IMR-90 (cell line): ENCODE results near the gene ANO4. TPM values are rescaled to one million over a fixed set of nuclear protein-coding genes. Genes with fewer than 3 reads are reported as not detected.

Source experiments
- ATAC-seq: fragments of 200-7000 bp; cut with Tn5 transposase; 2 replicates; pipeline ENCODE4 v1.9.1; 2020; ENCODE audit warnings: low read depth, mild to moderate bottlenecking, moderate library complexity
- BruUV-seq: library from RNA; stranded (reverse); fragments of 400-500 nt; replicated peaks from 2 replicates; lab custom pipeline; 2021; lab: Mats Ljungman, UMichigan
- CTCF ChIA-PET: fragments of 300-600 bp; formaldehyde crosslinking; extraction: SDS; loops from one replicate; lab custom pipeline; 2021; ENCODE audit warnings: antibody characterized with exemption; lab: Yijun Ruan, JAX
- POLR2A ChIA-PET: fragments of 300-600 bp; sonication (Branson Sonifier 250); formaldehyde crosslinking; loops from one replicate; lab custom pipeline; 2022; ENCODE audit warnings: antibody characterized with exemption; ENCODE audit not compliant: unreplicated experiment; lab: Charles Lee
- DNase-seq: peaks from one replicate; pipeline ENCODE4 v3.0.0; 2013
- H2AFZ ChIP-seq: replicated peaks from 2 replicates; pipeline ENCODE3; 2013; ENCODE audit warnings: low read length, mild to moderate bottlenecking; ENCODE audit not compliant: poor library complexity
- H2AK5ac ChIP-seq: 2 replicates; pipeline ENCODE4 v1.6.1; 2013; ENCODE audit warnings: low read depth, low read length, inconsistent platforms
- H2AK9ac ChIP-seq: replicated peaks from 2 replicates; pipeline ENCODE3; 2013; ENCODE audit warnings: mild to moderate bottlenecking, low read depth, low read length, moderate library complexity; ENCODE audit not compliant: poor library complexity
- H2BK120ac ChIP-seq: 2 replicates; pipeline ENCODE4 v1.6.1; 2013; ENCODE audit warnings: low read depth, low read length, inconsistent platforms
- H2BK15ac ChIP-seq: 3 replicates; pipeline ENCODE4 v1.6.1; 2013; ENCODE audit warnings: low read depth, low read length, inconsistent platforms
- H2BK20ac ChIP-seq: 2 replicates; pipeline ENCODE4 v1.6.1; 2013; ENCODE audit warnings: low read depth, mild to moderate bottlenecking, inconsistent platforms, low read length, moderate library complexity
- H2BK5ac ChIP-seq: 2 replicates; pipeline ENCODE4 v1.6.1; 2013; ENCODE audit warnings: mild to moderate bottlenecking, low read depth, low read length, inconsistent platforms; ENCODE audit not compliant: poor library complexity, severe bottlenecking
- H3K14ac ChIP-seq: replicated peaks from 2 replicates; pipeline ENCODE4 v1.6.1; 2013; ENCODE audit warnings: low read depth, low read length, inconsistent platforms
- H3K18ac ChIP-seq: 2 replicates; pipeline ENCODE4 v1.6.1; 2013; ENCODE audit warnings: low read depth, low read length, control low read depth
- H3K23ac ChIP-seq: 2 replicates; pipeline ENCODE4 v1.6.1; 2013; ENCODE audit warnings: low read depth, low read length, inconsistent platforms
- H3K27ac ChIP-seq: 2 replicates; pipeline ENCODE4 v1.5.1; 2013; ENCODE audit warnings: mild to moderate bottlenecking, control low read depth, low read length; ENCODE audit not compliant: insufficient read depth
- H3K27me3 ChIP-seq: 2 replicates; pipeline ENCODE4 v1.6.1; 2013; ENCODE audit warnings: low read length; ENCODE audit not compliant: control insufficient read depth, insufficient read depth
- H3K36me3 ChIP-seq: 2 replicates; pipeline ENCODE4 v1.6.1; 2013; ENCODE audit warnings: low read length, mixed read lengths; ENCODE audit not compliant: control insufficient read depth, insufficient read depth
- H3K4ac ChIP-seq: 2 replicates; pipeline ENCODE4 v1.6.1; 2013; ENCODE audit warnings: low read depth, low read length, inconsistent platforms
- H3K4me1 ChIP-seq: 2 replicates; pipeline ENCODE4 v1.6.1; 2013; ENCODE audit warnings: low read length, mixed read lengths; ENCODE audit not compliant: control insufficient read depth, insufficient read depth
- H3K4me2 ChIP-seq: 2 replicates; pipeline ENCODE4 v1.6.1; 2013; ENCODE audit warnings: low read depth, mild to moderate bottlenecking, control low read depth, low read length, moderate library complexity
- H3K4me3 ChIP-seq: 2 replicates; pipeline ENCODE4 v1.5.1; 2013; ENCODE audit warnings: low read depth, mild to moderate bottlenecking, control low read depth, low read length, moderate library complexity; ENCODE audit not compliant: insufficient read depth
- H3K56ac ChIP-seq: 2 replicates; pipeline ENCODE4 v1.6.1; 2013; ENCODE audit warnings: low read length, inconsistent platforms; ENCODE audit not compliant: insufficient read depth; ENCODE audit errors: extremely low read depth
- H3K79me1 ChIP-seq, 2 experiments: 2 replicates each; pipeline ENCODE4 v1.6.1; 2013; ENCODE audit warnings: low read length in 2 of 2, inconsistent platforms in 1 of 2, low read depth in 1 of 2
- H3K9ac ChIP-seq: 2 replicates; pipeline ENCODE4 v1.6.1; 2013; ENCODE audit warnings: low read depth, low read length, control low read depth
- H3K9me1 ChIP-seq: 2 replicates; pipeline ENCODE4 v1.6.1; 2013; ENCODE audit warnings: low read length, inconsistent platforms; ENCODE audit not compliant: insufficient read depth
- H3K9me3 ChIP-seq: 2 replicates; pipeline ENCODE4 v1.6.1; 2013; ENCODE audit warnings: low read length; ENCODE audit not compliant: control insufficient read depth, insufficient read depth
- H4K20me1 ChIP-seq: 2 replicates; pipeline ENCODE4 v1.6.1; 2013; ENCODE audit warnings: low read length, inconsistent platforms; ENCODE audit not compliant: insufficient read depth
- H4K5ac ChIP-seq: 2 replicates; pipeline ENCODE4 v1.6.1; 2013; ENCODE audit warnings: mild to moderate bottlenecking, low read depth, low read length, control low read depth
- H4K8ac ChIP-seq, 2 experiments: 2 replicates each; pipeline ENCODE4 v1.6.1; 2013; ENCODE audit warnings: low read depth in 2 of 2, low read length in 2 of 2, control low read depth in 1 of 2, inconsistent platforms in 1 of 2
- H4K91ac ChIP-seq: 2 replicates; pipeline ENCODE4 v1.6.1; 2013; ENCODE audit warnings: low read depth, low read length, inconsistent platforms; ENCODE audit not compliant: insufficient read depth
- CEBPB ChIP-seq: IDR thresholded peaks from 2 replicates; pipeline ENCODE4 v1.6.1; 2012; ENCODE audit warnings: low read depth, low read length, improper control_type of control experiment
- CHD1 ChIP-seq: IDR thresholded peaks from 2 replicates; pipeline ENCODE4 v1.6.1; 2012; ENCODE audit warnings: low read depth, low read length, improper control_type of control experiment
- FOS ChIP-seq: fragments of 150-350 bp; IDR thresholded peaks from 2 replicates; pipeline ENCODE4 v1.6.1; 2016; ENCODE audit warnings: low read depth, low read length
- MXI1 ChIP-seq: IDR thresholded peaks from 2 replicates; pipeline ENCODE4 v1.6.1; 2012; ENCODE audit warnings: low read depth, mild to moderate bottlenecking, low read length, moderate library complexity, borderline replicate concordance
- NFE2L2 ChIP-seq: fragments of 150-350 bp; IDR thresholded peaks from 2 replicates; pipeline ENCODE4 v1.6.1; 2016; ENCODE audit warnings: low read depth, mild to moderate bottlenecking, low read length
- POLR2A ChIP-seq: IDR thresholded peaks from 2 replicates; pipeline ENCODE4 v1.6.1; 2012; ENCODE audit warnings: mild to moderate bottlenecking, low read depth, low read length
- RAD21 ChIP-seq: IDR thresholded peaks from 2 replicates; pipeline ENCODE4 v1.6.1; 2012; ENCODE audit warnings: low read length, improper control_type of control experiment
- RCOR1 ChIP-seq: IDR thresholded peaks from 2 replicates; pipeline ENCODE4 v1.6.1; 2012; ENCODE audit warnings: mild to moderate bottlenecking, low read length, improper control_type of control experiment; ENCODE audit not compliant: insufficient replicate concordance
- SMC3 ChIP-seq: fragments of 150-350 bp; IDR thresholded peaks from 2 replicates; pipeline ENCODE4 v1.6.1; 2016; ENCODE audit warnings: low read depth, mild to moderate bottlenecking, antibody characterized with exemption, low read length, moderate library complexity
- WGBS, 2 experiments: methylation state at CpG; one replicate each; pipeline versions ENCODE4 v1.1.5 to v1.1.7; 2013; ENCODE audit warnings: missing lambda C conversion rate in 2 of 2; ENCODE audit not compliant: insufficient read length in 1 of 2; ENCODE audit errors: extremely low coverage in 2 of 2; 5-methylcytosine and 5-hydroxymethylcytosine counted together
- dilution Hi-C: fragments of 300-500 bp; cut with HindIII; formaldehyde crosslinking; loops from one replicate; pipeline ENCODE4 v1.14.3; 2018; ENCODE audit warnings: low sequenced_read_pairs; ENCODE audit not compliant: unreplicated experiment
- in situ Hi-C: fragments of 300-500 bp; cut with MboI; formaldehyde crosslinking; loops from 3 replicates; pipeline ENCODE4 v1.14.3; 2019; ENCODE audit warnings: low sequenced_read_pairs, inconsistent platforms, mixed read lengths
- intact Hi-C: fragments of 100-400 bp; cut with micrococcal nuclease; formaldehyde crosslinking; loops from 2 replicates; pipeline ENCODE4 v1.10.0; 2022
- polyA plus RNA-seq, 3 experiments: library from polyadenylated mRNA; depleted of rRNA; stranded (reverse); fragments of >200 nt; gene quantifications; 2 replicates each; pipeline ENCODE4 v1.2.3, GENCODE V29; 2012; ENCODE audit warnings: low replicate concordance in 1 of 3
- total RNA-seq: library from RNA; depleted of rRNA; stranded (reverse); fragments of >200 nt; gene quantifications from 2 replicates; pipeline ENCODE4 v1.2.3, GENCODE V29; 2012
- TF ChIP-seq, protein P1 (sequence below): conservative IDR thresholded peaks from 2 replicates; pipeline ENCODE4 v1.5.1; 2012; ENCODE audit warnings: mild to moderate bottlenecking, low read depth, low read length, improper control_type of control experiment

Gene ANO4
- total and polyA plus RNA-seq, 2 of the 4 experiments (the other 2 are of a cell fraction) = 4.7 to 10.2 TPM

DNA sequence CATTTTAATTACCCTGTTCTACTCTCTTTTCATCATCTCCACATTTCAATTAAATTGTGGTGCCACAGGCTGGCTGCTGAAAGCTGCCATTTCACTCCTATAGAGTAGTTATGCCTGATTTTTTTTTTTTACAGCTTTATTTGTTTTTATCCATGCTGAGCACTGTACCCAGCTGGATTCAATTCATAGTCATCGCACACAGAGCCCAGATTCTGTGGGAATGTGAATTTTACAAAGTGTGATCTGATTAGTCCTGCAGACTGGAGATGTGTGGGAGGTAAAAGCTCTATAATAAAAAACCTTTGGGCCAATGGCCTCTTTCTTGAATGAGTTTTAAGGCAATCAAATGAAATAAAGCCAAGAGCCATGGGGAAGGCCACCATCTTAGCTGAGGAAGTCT lies 190.2 kb downstream of the ANO4 start:
- H2BK120ac ChIP-seq = no peak overlapping the region
- H3K27me3 ChIP-seq = no peaks in the 10 kb centered on the region
- no peak overlapping the region for H3K4me2 ChIP-seq
- H2AFZ ChIP-seq = no peak overlapping the region
- no peak overlapping the region for H3K9ac ChIP-seq
- H2BK5ac ChIP-seq = no peak overlapping the region
- dilution Hi-C loops = no loop called here
- no peak overlapping the region for H2BK15ac ChIP-seq
- H3K18ac ChIP-seq = no peak overlapping the region
- peaks cover 11% of the 10 kb centered on the region for H3K4me1 ChIP-seq
- ChIA-PET CTCF (no interaction called here), POLR2A (no interaction called here)
- H3K56ac ChIP-seq = no peak overlapping the region
- H3K9me1 ChIP-seq = peaks cover 8% of the 10 kb centered on the region; the same call in 1 of the 2 replicates
- H3K14ac ChIP-seq = no peak overlapping the region
- TF ChIP-seq CHD1 (no peak), POLR2A (no peak), CEBPB (no peak), SMC3 (no peak), MXI1 (no peak), RAD21 (no peak), FOS (no peak), RCOR1 (no peak), NFE2L2 (no peak)
- TF ChIP-seq, protein P1, sequence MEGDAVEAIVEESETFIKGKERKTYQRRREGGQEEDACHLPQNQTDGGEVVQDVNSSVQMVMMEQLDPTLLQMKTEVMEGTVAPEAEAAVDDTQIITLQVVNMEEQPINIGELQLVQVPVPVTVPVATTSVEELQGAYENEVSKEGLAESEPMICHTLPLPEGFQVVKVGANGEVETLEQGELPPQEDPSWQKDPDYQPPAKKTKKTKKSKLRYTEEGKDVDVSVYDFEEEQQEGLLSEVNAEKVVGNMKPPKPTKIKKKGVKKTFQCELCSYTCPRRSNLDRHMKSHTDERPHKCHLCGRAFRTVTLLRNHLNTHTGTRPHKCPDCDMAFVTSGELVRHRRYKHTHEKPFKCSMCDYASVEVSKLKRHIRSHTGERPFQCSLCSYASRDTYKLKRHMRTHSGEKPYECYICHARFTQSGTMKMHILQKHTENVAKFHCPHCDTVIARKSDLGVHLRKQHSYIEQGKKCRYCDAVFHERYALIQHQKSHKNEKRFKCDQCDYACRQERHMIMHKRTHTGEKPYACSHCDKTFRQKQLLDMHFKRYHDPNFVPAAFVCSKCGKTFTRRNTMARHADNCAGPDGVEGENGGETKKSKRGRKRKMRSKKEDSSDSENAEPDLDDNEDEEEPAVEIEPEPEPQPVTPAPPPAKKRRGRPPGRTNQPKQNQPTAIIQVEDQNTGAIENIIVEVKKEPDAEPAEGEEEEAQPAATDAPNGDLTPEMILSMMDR = no peak
- H3K4ac ChIP-seq = no peak overlapping the region
- no peaks in the 10 kb centered on the region for H3K79me1 ChIP-seq
- BruUV-seq = no TSS peak
- DNase-seq (no peak), ATAC-seq (no peak)
- H3K36me3 ChIP-seq = peaks cover 3% of the 10 kb centered on the region; the same call in 1 of the 2 replicates
- no peak overlapping the region for H4K91ac ChIP-seq
- intact Hi-C loops = loop anchor here (5.0 kb wide), 1 partner anchor 157 kb away; no protein-coding TSS in a partner anchor
- no peak overlapping the region for H2AK5ac ChIP-seq
- no peak overlapping the region for H3K23ac ChIP-seq
- no peak overlapping the region for H3K27ac ChIP-seq
- in situ Hi-C loops = no loop called here
- H3K4me3 ChIP-seq = no peak overlapping the region
- WGBS, 2 experiments = no CpG with 5 or more reads among the region's 1 CpG
- H2BK20ac ChIP-seq = no peak overlapping the region
- H2AK9ac ChIP-seq = no peak overlapping the region
- no peaks in the 10 kb centered on the region for H3K9me3 ChIP-seq
- peaks cover 5% of the 10 kb centered on the region; the same call in 1 of the 2 replicates for H4K20me1 ChIP-seq
- no peak overlapping the region for H4K8ac ChIP-seq
- no peak overlapping the region for H4K5ac ChIP-seq
